Measurements from ENCODE around the gene DDR2.

The DDR2 gene

GRCh38 chr1:162631546-162632191, 595 bp upstream of the DDR2 start:
- no peak for DNase-seq

DNA sequence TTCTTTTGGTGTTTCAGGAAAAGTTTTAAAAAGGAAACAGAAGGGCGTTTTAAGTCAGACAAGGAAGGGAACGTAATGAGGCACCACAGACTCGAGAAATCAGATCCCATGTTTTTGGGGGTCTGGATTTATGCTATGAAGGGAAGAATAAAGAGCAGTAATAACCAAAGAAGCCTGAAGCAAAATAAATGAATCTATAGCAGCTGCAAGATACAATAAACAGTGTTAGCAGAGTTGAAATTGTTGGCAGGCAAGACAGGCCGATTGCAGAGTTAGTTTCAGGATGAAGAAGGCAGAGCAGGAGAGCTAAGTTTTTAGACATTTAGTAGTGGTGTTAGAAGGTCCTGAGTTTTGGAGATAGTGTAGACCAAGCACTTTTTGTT, 425 bp downstream of the DDR2 start:
- DNase-seq, result no peak

- no peak for DNase-seq
Measured at GRCh38 chr1:162633081-162633762, 958 bp downstream of the DDR2 start.

DNA sequence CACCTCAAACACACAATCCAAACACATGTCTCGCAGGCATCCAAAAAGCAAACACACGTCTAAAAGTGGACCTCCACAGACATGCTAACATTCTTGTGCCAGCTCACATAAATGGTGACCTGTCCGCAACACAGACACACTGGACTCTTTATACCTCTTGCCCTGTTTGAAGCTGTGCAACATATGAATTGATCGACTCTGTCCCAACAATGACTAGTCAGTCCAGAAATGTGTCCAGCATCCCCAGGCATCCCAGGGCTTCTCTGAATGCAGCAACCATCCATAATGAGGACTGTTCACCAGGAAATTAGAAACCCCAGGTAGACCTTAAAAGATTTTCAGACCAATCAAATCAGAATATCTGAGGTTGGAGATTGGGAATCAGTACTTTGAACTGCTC, 3.2 kb downstream of the DDR2 start:
- DNase-seq, result no peak

GRCh38 chr1:162639718-162640117, 7.5 kb downstream of the DDR2 start:
- no peak for DNase-seq

- DNase-seq, result no peak
Measured at GRCh38 chr1:162641114-162641513, 8.8 kb downstream of the DDR2 start.

- DNase-seq, result no peak
Measured at GRCh38 chr1:162644986-162645314, 12.7 kb downstream of the DDR2 start.

GRCh38 chr1:162645666-162646065, 13.4 kb downstream of the DDR2 start:
- DNase-seq, result no peak

DNA sequence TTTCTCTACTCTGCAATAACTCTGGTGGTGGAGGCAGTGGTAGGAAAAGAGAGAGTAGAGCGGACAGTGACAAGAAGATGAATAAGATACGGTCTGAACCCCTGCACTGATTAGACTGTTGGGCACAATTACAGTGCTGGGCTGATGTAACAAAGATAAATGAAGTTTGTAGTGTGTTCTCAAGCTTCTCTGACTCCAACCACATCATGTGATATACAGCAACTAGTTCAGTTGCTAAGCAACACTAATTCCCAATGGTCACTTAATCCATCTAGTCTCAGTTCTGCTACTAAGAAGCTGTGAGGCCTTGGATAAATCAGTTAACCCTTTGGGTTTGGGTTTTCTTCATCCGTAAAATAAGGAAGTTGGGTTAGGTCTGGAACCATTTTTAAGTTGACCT, 17.3 kb downstream of the DDR2 start:
- no peak for DNase-seq

GRCh38 chr1:162654915-162655620, 22.8 kb downstream of the DDR2 start:
- DNase-seq, result no peak

GRCh38 chr1:162656266-162656665, 24.0 kb downstream of the DDR2 start:
- DNase-seq, result no peak

- DNase-seq, result no peak
Measured at GRCh38 chr1:162660574-162660973, 28.3 kb downstream of the DDR2 start.

DNA sequence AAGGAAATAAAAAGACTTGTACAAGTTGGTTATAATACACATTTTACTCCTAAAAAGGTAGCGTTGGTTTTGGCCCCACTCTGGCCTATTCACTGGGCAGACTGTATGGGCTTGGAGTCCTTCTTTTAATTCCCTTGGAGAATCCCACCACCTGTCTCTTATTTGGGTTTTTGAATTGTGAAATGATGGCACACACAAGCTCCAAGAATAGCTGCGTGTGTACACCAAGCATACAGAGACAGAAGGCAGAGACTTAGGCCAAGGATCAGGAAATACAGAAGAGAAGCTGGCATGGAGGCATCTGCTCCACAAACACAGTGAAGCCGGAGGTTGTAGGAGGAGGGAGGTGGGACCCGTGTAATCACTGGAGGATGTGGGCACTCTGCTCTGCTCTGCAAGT, 29.1 kb downstream of the DDR2 start:
- no peak for DNase-seq

GRCh38 chr1:162662013-162662412, 29.7 kb downstream of the DDR2 start:
- DNase-seq, result no peak

GRCh38 chr1:162663086-162663485, 30.8 kb downstream of the DDR2 start:
- DNase-seq, result no peak

GRCh38 chr1:162663589-162664106, 31.4 kb downstream of the DDR2 start:
- no peak for DNase-seq

- DNase-seq, result no peak
Measured at GRCh38 chr1:162666006-162666645, 33.9 kb downstream of the DDR2 start.

DNA sequence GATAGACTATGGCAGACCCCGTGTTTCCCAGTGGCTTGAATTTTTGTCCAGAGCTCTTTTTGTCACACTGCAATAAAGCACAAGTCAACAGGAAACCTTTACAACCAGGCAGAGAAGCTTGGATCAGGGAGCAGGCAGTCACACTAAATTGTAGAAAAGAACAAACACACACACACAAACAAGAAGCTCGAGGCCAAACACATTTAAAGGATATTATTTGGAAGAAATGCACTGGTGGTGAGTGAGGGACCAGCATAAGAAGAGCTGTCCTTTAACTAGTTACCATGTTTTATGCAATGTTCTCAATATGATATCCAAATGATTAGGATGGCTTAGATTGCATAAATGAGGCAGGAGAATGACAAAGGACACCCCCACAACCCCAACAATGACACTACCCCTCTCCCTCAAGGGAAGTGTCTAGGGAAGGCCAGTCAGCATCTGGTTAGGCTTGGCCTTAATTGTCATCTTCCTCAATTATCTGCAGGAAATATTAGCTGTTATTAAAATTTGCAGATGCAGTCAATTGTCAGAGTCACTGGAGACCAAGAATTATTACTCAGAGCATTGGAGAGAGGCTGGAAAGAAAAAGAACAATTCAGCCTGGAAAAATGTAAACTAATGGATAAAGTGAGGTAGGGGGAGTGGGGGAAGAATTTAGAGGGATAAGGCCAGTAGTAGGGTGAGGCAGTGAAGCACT, 35.3 kb downstream of the DDR2 start:
- no peak for DNase-seq

- no peak for DNase-seq
Measured at GRCh38 chr1:162670928-162671663, 38.8 kb downstream of the DDR2 start.

DNA sequence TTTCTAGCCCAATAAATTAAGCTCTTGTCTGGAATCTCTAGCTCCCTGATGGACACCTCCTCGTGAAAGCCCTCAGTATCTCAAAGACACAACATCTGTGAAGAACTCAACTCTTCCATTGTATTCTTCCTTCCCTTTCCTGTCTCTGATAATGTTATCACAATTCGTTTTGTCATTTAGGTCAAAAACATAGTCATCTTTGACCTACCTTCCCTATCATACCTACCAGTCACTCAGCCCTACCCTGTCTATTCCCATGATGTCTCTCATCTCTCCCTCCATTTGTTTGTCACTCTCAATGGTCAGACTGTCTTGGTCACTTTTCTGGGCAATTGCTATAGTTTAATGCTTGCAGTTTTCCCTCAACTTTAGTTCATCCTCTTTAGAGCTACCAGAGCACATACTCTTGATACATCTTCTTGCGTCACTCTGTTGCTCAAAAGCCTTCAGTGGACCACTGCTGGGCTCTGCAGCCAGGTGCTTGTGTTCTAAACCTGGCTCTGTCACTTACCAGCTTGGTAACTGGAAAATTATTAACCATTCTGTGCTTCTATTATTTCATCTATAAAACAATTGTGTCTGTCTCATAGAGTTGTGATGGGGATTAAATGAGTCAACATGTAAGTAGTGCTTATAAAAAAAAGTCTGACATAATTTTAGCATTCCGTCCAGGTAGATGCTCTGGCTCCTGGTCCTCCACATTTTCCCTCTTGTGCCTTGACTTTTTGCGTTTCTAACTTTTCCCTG, 39.6 kb downstream of the DDR2 start:
- no peak for DNase-seq

DNA sequence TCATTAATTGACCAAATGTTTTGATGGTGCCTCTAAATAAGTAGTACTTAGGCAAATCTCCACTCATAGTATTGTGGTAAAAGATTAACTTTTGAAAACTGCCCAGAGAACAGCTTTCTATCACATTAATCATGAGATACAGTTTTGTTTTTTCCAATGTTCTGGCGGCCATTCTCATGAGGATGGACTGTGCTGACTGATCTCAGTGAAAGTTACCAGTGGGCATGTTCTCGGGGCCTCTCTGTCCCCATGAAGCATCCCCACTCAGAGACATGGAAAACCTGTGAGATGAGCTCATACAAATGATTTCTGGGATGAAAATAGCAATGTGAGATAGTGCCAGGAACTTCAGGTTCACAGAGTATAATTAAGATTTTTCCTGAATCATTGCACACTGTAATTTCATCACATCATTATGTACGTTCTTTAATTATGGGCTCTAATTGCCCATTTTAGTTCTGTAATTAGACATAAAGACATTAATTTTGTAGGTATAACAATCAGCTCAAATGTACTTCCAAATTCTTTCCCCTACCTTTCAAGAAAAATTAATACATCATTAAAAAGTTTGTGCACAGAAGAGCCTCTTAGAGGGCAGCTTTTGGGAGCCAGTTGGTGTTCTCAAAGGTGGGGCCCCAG, 40.5 kb downstream of the DDR2 start:
- DNase-seq, result no peak
